ENCODE data around the gene PPP4R2. TPM values are rescaled to one million over a fixed set of nuclear protein-coding genes. Genes with fewer than 3 reads are reported as not detected.

The PPP4R2 gene
- total RNA-seq, 2 donors from 2014 or later, result 60.3 to 92.9 TPM

GRCh38 chr3:73108750-73109149 lies 112.1 kb downstream of the PPP4R2 start:
- Histone ChIP-seq H3K4me1 (no peaks in the 10 kb centered on the region), H3K9ac (ENCODE audit: low read depth in 2 of 2, low read length in 2 of 2) (no peak overlapping the region), H3K9me3 (no peaks in the 10 kb centered on the region), H3K36me3 (no peaks in the 10 kb centered on the region), H3K4me3 (no peak overlapping the region), H3K27me3 (no peaks in the 10 kb centered on the region), H3K27ac (no peak overlapping the region)
- intact Hi-C loops (cut with DNase I), result no loop called here
- no peak for DNase-seq
- TF ChIP-seq CTCF (IDR thresholded peaks at IDR 0.05), result no peak

- H3K36me3 ChIP-seq, result no peaks in the 10 kb centered on the region
- intact Hi-C loops (cut with DNase I), result no loop called here
- H3K9me3 ChIP-seq, result no peaks in the 10 kb centered on the region
- no peak overlapping the region for H3K4me3 ChIP-seq
- no peaks in the 10 kb centered on the region for H3K4me1 ChIP-seq
- TF ChIP-seq CTCF (IDR thresholded peaks at IDR 0.05), result no peak
- no peak overlapping the region for H3K9ac ChIP-seq (ENCODE audit: low read depth in 2 of 2, low read length in 2 of 2)
- DNase-seq, result no peak
- H3K27me3 ChIP-seq, result no peaks in the 10 kb centered on the region
- H3K27ac ChIP-seq, result no peak overlapping the region
Measured at GRCh38 chr3:73110530-73110929, 113.9 kb downstream of the PPP4R2 start.

- no peak for TF ChIP-seq CTCF (IDR thresholded peaks at IDR 0.05)
- H3K9ac ChIP-seq (ENCODE audit: low read depth in 2 of 2, low read length in 2 of 2), result no peak overlapping the region
- H3K27me3 ChIP-seq, result no peaks in the 10 kb centered on the region
- H3K36me3 ChIP-seq, result no peaks in the 10 kb centered on the region
- no peaks in the 10 kb centered on the region for H3K9me3 ChIP-seq
- no peaks in the 10 kb centered on the region for H3K4me1 ChIP-seq
- intact Hi-C loops (cut with DNase I), result no loop called here
- no peak overlapping the region for H3K27ac ChIP-seq
- no peak overlapping the region for H3K4me3 ChIP-seq
- no peak for DNase-seq
Measured at GRCh38 chr3:73114711-73115110, 118.1 kb downstream of the PPP4R2 start.

GRCh38 chr3:73115806-73116205 lies 119.2 kb downstream of the PPP4R2 start:
- H3K4me1 ChIP-seq, result no peaks in the 10 kb centered on the region
- DNase-seq, result no peak
- H3K4me3 ChIP-seq, result no peak overlapping the region
- H3K27me3 ChIP-seq, result no peaks in the 10 kb centered on the region
- no peak for TF ChIP-seq CTCF (IDR thresholded peaks at IDR 0.05)
- H3K27ac ChIP-seq, result no peak overlapping the region
- intact Hi-C loops (cut with DNase I), result no loop called here
- H3K36me3 ChIP-seq, result no peaks in the 10 kb centered on the region
- H3K9me3 ChIP-seq, result no peaks in the 10 kb centered on the region
- H3K9ac ChIP-seq (ENCODE audit: low read depth in 2 of 2, low read length in 2 of 2), result no peak overlapping the region

Other genes starting within 250 kb of the PPP4R2 start
- gene SHQ1, start 148.4 kb upstream of the PPP4R2 start, total RNA-seq, result 10 to 100 TPM; 10.9 to 25.0 TPM
- 1 to 10 TPM; 7.3 to 8.4 TPM for gene GXYLT2, start 108.8 kb upstream of the PPP4R2 start, total RNA-seq
- 1 to 10 TPM; 3.1 to 4.0 TPM for gene EBLN2, start 64.8 kb downstream of the PPP4R2 start, total RNA-seq